Measurements from ENCODE around the gene PIP4K2A.
"Not testable (repeated sequence)": the region's sequence is repeated elsewhere in the genome, so short reads cannot be mapped to it uniquely, and the experiment has no call there.

PIP4K2A gene

DNA sequence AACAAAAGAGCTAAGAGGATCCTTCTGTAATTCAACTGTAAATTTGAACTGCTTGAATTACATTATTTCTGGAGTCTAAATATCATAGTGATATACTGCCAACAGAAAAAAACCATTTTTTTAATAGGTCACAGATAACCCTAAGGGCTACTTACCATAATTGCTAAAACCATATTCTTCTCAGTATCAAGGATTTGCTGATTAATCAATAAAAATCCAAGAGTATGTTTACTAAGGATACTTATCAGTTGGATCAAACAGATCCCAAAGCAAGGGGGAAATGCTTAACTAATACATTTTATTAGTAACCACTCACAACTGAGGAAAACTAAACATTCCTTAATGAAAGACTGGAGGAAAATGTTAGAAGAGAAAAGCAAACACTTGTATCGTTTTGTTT lies 166.0 kb downstream of the PIP4K2A start:
- DNase-seq = no peak

DNA sequence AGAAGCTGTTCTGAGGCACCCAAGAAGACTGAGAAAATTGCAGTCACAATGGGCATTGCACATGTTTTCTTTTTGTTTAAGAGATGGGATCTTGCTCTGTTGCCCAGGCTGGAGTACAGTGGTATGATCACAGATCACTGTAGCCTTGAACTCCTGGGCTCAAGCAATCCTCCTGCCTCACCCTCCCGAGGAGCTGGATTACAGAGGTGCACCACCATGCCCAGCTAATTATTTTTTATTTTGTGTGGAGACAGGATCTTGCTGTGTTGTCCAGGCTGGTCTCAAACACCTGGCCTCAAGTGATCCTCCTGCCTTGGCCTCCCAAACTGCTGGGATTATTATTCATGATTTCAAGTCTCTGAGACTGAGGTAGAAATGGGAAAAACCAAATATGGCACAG lies 168.7 kb downstream of the PIP4K2A start:
- no peak for DNase-seq

DNA sequence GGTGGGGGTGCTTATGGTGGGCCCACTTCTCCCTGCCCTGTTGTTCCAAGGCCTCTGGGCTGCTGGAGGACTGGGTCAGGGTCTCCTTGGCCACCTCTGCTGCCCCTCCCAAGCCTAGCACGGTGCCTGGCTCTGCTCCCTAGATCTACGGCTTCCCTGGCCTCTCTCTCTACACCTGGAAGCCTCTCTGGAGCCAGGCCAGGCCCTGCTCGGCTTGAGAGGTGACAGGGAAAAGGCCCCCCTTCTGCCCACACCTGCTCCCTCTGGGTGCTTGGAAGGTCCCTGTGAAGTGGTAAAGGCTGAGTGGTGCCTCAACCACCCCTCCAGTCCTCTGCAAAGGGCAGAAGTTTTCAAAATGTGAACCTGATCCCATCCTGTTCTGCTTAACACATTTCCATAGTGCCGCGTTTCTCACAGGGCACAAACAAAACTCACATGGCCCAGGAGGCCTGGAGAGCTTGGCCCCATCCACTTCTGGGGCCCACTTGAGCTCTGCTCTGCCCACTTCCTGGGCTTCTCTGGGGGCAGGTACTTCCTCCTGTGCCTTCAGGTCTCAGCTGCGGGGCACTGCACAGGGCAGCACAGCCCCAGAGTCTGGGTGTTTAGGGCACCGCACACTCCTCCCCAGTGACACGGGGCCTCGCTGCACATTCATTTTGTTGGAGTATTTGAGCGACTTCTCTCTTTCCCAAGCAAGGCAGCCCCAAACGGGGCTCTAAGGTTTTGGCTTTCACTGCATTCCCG lies 169.9 kb downstream of the PIP4K2A start:
- DNase-seq = no peak

DNA sequence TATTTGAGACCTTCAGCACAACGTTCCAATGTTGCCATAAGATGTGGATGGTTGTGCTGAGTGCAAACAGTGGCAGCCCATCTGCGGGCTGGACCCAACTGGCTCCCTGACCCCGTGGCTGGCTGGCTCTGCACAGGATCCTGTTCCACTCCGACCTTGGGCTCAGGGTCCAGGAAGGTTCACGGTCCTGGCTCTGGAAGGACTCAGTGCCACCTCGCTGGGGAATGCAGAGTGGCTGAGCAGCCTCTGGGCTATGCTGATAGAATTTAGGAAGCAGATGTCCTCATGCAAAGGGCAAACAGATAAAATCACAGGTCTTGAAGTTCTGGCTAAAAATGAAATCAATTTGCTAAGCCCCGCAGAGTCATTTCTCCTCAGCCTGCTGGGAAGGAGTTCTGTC lies 171.6 kb downstream of the PIP4K2A start:
- no peak for DNase-seq

DNA sequence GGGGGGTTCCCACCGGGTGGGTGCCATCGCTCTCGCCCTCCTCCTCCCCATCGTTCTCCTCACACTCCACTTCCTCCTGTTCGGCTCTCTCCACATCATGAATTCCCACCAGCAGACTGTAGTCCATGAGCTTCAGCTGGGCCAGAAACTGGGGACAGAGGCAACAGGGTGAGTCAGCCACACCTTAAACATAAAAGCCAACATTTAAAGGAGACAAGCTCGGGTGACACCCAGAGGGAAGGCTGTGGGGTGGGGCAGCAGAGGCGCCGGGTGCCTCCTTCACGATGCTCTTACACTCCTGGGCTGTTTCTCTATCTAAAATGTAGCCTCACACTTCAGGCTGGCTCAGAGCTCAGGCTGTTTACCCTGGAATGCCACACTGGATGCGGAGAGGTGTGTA lies 172.5 kb downstream of the PIP4K2A start:
- DNase-seq = no peak

DNA sequence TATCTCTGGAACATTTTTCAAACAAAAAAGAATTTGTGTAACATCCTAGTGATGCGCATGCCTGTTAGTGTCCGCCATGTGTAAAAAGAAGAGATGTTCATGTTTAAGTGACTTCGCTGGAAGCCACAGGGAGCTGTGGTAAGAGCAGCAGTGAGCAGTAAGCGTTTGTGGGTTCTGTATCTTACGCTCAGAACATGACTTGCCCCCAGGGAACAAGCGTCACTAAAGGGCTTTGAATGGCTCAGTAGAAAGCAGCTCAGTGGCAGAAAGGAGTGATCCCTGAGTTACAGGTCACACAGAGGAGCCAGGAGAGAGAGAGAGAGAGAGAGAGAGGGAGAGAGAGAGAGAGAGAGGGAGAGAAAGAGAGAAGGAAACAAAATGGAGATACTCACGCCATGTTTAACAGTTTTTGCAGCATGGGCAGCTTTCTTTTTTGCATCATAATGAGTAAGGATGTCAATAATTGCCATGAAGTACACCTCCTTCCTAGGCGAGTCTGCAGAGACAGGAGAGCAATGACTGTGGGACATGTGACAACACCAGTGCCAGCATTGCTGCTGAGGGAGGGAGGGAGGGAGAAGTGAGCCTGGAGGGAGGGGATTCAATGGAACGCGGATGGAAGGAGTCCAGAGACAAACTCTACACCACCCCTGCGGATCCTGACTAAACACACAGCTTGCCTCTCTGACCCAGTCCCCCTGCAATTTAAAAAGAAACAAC lies 174.6 kb downstream of the PIP4K2A start:
- DNase-seq = no peak

DNA sequence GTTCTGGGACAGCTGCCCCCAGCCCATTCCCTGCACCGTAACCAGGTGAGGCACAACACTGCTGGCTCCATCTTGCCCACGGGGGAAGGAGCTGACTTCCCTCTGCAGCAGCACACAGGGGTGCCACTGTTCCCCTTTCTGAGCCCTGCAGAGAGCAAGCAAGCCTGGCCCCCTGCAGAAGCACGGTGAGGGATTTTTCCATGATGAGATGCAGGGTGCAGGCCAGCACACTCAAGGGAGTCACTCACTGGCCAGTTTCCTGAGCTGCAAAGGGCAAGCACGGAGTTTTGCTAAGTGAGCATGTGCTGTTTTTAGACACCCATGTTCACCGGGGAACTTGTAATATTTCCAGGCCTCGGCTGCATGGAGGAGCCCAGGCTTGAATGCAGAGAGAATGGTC lies 176.6 kb downstream of the PIP4K2A start:
- no peak for DNase-seq

DNA sequence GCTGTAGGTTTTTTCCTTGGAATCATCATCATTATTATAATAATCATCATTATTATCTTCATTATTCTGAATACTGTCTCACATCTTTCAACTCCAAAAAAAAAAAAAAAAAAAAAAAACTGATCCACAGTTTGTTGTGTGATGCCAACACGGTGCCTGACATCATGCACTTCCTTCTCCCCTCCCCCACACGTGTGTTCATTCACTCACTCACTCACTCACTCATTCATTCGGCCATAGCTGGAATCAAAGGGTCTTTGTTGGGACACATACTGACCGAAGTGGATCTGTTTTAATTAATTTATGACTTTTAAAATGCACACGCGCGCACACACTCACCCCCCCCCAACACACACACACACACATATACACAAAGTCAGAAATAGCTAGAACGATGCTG lies 177.8 kb downstream of the PIP4K2A start:
- no peak for DNase-seq

DNA sequence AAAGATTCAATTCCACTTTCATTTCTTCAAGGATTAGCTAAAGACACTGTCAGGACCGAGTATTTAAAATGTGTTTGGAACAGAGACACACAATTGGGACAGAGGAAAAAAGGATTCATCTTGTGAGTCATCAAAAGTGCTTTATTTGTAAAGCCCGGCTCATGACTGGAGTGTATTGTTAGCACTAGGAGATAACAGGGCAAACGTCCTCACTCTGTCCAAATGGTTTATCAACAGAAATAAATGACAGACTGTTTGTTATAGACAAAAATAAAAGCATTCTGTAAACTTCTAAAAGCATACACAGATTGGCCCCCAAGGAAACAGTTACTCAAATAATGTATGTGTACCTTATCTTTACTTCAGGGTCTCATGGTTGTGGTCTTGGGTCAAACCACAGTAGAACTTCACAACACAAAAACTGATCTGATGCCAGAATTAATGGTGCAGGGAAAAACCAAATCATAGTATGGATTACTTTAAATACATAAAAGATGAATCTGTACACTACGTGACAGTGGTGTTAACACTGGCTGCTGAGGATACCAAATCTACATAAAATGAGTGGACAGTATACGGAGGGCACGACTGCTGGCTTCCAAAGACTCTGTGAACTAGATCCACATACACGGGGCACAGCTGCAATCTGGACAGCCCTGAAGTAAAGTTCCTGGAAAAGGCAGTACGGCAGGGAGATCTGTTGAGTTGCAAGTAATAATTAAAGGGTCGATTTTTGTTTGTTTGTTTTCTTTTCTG lies 179.4 kb downstream of the PIP4K2A start:
- no peak for DNase-seq

DNA sequence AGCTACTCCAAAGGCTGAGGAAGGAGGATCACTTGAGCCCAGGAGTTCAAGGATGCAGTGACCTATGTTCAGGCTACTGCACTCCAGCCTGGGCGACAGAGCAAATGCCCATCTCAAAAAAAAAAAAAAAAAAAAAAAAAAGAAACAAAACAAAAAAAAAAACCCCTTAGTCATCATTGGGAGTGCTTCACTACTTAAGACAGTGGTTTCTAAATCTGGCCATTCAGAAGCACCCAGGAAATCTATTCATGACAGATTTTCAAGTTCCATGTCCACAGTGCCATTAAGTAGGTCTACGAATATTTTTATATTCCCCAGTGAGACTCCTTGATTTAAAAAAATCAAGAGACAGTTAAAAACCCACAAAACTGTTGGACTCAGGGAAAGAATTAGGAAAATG lies 182.9 kb downstream of the PIP4K2A start:
- DNase-seq = no peak

DNA sequence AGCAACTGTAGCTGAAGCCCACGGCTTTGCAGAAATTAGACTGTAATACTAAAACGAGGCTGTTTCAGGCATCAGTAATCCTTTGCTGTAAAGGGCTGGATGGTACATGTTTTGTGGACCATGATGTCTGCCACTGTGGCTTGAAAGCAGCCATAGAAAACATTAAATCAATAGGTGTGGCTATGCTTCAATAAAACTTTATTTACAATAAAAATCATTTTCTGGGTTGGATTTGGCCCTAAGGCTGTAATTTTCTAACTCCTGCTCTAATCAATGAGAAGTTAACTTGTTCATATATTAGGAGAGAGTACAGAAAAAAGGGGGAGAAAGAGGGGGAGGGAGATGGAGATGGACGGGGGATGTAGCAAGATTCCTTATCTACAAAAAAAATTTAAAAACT lies 183.4 kb downstream of the PIP4K2A start:
- no peak for DNase-seq

DNA sequence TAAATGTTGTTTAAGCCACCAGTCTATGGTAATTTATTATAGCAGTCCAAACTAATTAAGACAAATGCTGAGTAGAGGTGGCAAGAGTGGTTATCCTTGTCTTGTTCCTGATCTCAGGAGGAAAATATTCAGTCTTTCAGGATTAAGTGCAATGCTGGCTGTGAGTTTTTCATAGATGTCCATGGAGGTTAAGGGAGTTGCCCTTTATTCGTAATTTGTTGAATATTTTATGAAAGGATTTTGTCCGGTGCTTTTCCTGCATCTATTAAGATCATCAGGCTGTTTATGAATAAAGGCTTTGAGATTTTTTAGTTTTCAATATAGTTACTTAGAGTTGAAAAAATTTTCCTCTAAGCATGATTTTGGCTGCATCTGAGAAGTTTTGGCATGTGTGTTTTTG lies 186.9 kb downstream of the PIP4K2A start:
- no peak for DNase-seq

DNA sequence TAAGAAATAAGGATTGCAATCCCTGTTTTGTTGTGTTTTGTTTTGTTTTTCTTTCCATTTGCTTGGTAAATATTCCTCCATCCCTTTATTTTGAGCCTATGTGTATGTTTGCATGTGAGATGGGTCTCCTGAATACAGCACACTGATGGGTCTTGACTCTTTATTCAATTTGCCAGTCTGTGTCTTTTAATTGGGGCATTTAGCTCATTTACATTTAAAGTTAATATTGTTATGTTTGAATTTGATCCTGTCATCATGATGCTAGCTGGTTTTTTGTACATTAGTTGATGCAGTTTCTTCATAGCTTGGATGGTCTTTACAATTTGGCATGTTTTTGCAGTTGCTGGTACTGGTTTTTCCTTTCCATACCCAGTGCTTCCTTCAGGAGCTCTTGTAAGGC lies 190.0 kb downstream of the PIP4K2A start:
- DNase-seq = not testable (repeated sequence)

DNA sequence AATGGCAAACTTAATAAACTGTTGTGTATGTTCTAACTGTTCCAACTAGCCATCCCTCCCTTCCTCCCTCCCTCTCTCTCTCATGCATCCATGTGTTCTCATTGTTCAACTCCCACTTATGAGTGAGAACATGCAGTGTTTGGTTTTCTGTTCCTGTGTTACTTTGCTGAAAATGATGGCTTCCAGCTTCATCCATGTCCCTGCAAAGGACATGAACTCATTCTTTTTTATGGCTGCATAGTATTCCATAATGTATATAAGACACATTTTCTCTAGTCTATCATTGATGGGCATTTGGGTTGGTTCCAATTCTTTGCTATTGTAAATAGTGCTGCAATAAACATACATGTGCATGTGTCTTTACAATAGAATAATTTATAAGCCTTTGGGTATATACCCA lies 193.7 kb downstream of the PIP4K2A start:
- not testable (repeated sequence) for DNase-seq

DNA sequence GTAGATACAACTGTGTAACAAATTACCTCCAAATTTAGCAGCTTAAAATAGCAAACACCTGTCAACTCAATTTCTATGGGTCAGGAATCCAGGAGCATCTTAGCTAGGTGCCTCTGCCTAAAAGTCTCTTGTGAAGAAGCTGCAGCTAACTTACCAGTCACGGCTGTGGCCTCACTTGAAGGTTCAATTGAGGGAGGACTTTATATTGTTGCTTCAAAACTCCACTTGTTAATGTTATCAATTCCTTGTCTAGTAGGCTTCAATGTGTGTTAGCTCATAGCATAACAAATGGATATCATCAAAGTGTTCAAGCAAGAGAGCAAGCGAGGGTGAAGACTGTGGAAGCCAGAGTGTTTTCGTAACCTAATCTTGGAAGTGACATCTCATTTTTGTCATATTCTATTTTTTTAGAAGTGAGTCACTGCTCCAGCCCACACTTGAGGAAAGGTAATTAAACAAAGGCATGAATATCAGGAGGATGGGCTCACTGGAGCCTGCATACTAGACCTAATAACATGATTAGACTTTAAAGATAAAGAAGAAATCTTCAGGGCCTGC lies 196.1 kb downstream of the PIP4K2A start:
- DNase-seq = no peak

DNA sequence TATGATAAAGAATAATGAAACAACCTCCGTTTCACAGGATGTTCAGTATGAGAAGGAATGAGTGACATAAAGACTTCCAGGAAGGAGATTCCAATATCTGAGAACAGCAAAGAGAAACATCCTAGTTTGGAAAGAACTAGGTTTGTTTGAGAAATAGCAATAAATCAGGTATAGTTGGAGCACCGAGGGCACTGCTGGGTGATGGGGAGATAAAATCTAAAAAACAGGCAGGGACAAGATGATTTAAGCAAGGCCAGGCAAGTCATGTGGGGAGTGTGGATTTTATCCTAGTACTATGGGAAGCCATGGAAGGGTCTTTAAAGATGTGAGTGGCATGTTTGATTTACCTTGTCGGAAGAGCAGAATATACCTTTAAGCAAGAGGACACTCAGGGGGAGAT lies 199.4 kb downstream of the PIP4K2A start:
- no peak for DNase-seq

DNA sequence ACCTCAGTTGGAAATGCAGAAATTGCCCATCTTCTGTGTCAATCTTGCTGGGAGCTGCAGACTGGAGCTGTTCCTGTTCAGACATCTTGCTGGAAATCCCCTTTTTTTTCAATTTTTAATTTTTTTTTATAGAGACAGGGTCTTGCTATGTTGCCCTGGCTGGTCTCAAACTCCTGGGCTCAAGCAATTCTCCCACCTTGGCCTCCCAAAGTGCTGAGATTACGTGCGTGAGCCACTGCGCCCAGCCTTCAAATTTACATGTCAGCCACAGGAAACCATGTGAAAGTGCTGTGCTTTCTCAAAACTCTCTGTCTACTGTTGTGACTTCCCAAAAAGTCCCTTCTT lies 200.0 kb downstream of the PIP4K2A start:
- DNase-seq = not testable (repeated sequence)

DNA sequence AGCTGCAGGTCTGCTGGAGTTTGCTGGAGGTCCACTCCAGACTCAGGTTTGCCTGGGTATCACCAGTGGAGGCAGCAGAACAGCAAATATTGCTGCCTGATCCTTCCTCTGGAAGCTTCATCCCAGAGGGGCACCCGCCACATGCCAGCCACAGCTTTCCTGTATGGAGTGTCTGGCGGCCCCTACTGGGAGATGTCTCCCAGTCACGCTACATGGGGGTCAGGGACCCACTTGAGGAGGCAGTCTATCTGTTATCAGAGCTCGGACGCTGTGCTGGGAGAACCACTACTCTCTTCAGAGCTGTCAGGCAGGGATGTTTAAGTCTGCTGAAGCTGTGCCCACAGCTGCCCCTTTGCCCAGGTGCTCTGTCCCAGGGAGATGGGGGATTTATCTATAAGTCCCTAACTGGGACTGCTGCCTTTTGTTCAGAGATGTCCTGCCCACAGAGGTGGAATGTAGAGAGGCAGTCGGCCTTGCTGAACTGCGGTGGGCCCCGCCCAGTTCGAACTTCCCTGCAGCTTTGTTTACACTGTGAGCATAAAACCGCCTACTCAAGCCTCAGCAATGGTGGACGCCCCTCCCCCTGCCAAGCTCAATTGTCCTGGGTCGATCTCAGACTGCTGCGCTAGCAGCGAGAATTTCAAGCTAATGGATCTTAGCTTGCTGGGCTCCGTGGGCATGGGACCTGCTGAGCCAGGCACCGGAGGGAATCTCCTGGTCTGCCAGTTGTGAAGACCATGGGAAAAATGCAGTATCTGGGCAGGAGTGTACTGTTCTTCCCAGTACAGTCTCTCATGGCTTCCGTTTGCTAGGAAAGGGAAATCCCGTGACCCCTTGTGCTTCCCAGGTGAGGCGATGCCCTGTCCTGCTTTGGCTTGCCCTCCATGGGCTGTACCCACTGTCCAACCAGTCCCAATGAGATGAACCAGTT lies 200.6 kb downstream of the PIP4K2A start:
- not testable (repeated sequence) for DNase-seq

DNA sequence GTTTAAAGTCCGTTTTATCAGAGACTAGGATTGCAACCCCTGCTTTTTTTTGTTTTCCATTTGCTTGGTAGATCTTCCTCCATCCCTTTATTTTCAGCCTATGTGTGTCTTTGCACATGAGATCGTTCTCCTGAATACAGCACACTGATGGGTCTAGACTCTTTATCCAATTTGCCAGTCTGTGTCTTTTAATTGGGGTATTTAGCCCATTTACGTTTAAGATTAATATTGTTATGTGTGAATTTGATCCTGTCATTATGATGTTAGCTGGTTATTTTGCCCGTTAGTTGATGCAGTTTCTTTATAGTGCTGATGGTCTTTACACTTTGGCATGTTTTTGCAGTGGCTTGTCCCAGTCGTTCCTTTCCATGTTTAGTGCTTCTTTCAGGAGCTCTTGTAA lies 202.4 kb downstream of the PIP4K2A start:
- not testable (repeated sequence) for DNase-seq

DNA sequence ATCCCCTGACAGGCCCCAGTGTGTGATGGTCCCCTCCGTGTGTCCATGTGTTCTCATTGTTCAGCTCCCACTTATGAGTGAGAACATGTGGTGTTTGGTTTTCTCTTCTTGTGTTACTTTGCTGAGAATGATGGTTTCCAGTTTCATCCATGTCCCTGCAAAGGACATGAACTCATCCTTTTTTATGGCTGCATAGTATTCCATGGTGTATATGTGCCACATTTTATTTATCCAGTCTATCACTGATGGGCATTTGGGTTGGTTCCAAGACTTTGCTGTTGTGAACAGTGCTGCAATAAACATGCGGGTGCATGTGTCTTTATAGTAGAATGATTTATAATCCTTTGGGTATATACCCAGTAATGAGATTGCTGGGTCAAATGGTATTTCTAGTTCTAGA lies 206.2 kb downstream of the PIP4K2A start:
- not testable (repeated sequence) for DNase-seq

DNA sequence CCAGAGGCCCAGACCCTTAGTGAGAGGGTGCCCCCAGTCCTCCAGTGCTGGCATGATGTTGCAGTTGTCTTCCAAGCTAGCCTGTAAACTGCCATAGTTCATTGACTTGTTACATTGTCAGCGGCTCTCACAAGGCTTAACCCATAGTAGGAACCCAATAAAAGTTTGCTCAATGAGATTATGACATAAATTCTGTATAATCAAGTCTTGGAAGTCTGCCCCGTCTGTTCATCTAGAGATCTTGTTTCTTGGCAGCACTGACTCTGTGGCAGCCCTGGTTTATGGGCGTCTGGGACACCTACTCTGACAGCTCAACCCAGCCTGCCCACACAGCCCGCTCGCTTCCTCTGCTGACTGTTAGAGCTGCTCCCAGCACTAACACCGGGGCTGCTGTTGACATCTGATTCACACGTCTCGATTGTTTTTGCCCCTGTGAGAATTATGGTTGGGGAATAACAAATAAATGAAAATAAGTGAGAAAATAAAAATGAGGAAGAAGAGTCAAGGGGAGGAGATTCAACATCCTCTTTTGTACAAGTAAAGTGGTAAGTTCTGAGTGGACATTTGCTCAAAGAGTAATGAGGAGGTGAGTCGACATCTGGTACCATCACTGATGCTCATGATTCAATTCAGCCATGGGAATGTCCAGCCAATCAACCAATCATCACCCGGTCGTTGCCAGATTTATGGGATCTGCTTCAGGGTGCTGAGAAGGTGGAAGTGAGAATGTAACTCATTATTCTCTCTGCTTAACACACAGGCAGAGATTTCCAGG lies 208.3 kb downstream of the PIP4K2A start:
- DNase-seq = no peak

DNA sequence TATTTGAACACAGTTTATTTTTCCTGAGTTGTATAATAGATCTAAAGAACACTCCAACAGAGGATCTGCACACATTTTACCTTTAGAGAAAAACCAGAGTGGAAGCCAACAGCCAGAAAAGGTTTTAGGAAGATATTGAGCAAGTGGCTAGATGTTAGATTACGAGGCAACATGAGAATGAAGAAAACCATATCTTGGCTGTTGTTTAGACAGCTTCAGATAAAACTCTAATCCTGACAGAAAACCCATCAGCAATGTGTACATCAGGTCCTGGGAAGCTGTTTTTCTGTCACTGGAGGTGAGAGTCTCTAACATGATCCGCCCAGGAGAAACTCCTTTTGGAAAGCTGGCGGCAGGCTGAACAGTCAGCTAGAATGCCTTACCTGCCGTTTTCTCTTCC lies 209.6 kb downstream of the PIP4K2A start:
- DNase-seq = no peak
